K562 (cell line): ENCODE data around the gene HEPHL1. TPM values are rescaled to one million over a fixed set of nuclear protein-coding genes. Genes with fewer than 3 reads are reported as not detected.

Experiments
- ATAC-seq: fragments of 200-7000 bp; cut with Tn5 transposase; 3 replicates; pipeline ENCODE4 v1.9.1; 2020; ENCODE audit warnings: moderate library complexity
- BruUV-seq: library from RNA; stranded (reverse); fragments of 400-500 nt; replicated peaks from 2 replicates; lab custom pipeline; 2021; lab: Mats Ljungman, UMichigan
- CTCF ChIA-PET: fragments of 300-600 bp; formaldehyde crosslinking; extraction: SDS; loops from one replicate; lab custom pipeline; 2021; ENCODE audit warnings: low intra/inter-chr PET ratio; lab: Yijun Ruan, JAX
- POLR2A ChIA-PET: fragments of 300-600, 350-650 bp; sonication (Branson Sonifier 250); formaldehyde crosslinking; extraction: SDS; loops from one replicate; lab custom pipeline; 2021; ENCODE audit warnings: antibody characterized with exemption, inconsistent platforms; lab: Yijun Ruan, JAX
- DNase-seq, 4 experiments: peaks; one replicate each; pipeline versions ENCODE4 v3.0.0 to v3.0.0-alpha.2; 2011 to 2018; ENCODE audit warnings: low spot score in 3 of 4, mixed read lengths in 3 of 4; ENCODE audit errors: extremely low read depth in 1 of 4
- FAIRE-seq: peaks from 2 replicates; lab custom pipeline; 2011; peaks lifted over from hg19 to GRCh38; lab: Jason Lieb, UNC
- H2AFZ ChIP-seq: 2 replicates; pipeline ENCODE4 v1.6.0; 2011; ENCODE audit warnings: low read depth, low read length, control low read depth, inconsistent platforms
- H3K27ac ChIP-seq: fragments of 200-600 bp; 3 replicates; pipeline ENCODE4 v1.8.0; 2011; ENCODE audit warnings: low read depth, mild to moderate bottlenecking, control low read depth, inconsistent platforms, low read length, moderate library complexity, mixed read lengths; ENCODE audit errors: extremely low read depth
- H3K27me3 ChIP-seq, 2 experiments: fragments of 300-600 bp in 1 of 2; 2 replicates in 1 of 2; 3 replicates in 1 of 2; pipeline versions ENCODE4 v1.6.0 to v1.8.0; 2011; ENCODE audit warnings: inconsistent platforms in 2 of 2, low read length in 2 of 2, mild to moderate bottlenecking in 1 of 2, mixed read lengths in 1 of 2, moderate library complexity in 1 of 2; ENCODE audit not compliant: control insufficient read depth in 2 of 2, insufficient read depth in 2 of 2
- H3K36me3 ChIP-seq: fragments of 300-600 bp; 3 replicates; pipeline ENCODE4 v1.8.0; 2011; ENCODE audit warnings: mild to moderate bottlenecking, low read length, inconsistent platforms; ENCODE audit not compliant: control insufficient read depth, insufficient read depth
- H3K4me1 ChIP-seq, 2 experiments: fragments of 200-600 bp in 1 of 2; replicated peaks in 1 of 2; 2 replicates in 1 of 2; 3 replicates in 1 of 2; pipeline versions ENCODE4 v1.5.1 to v1.8.0; 2011; ENCODE audit warnings: inconsistent platforms in 2 of 2, low read length in 2 of 2, mild to moderate bottlenecking in 1 of 2, mixed read lengths in 1 of 2, moderate library complexity in 1 of 2; ENCODE audit not compliant: control insufficient read depth in 2 of 2, insufficient read depth in 2 of 2
- H3K4me2 ChIP-seq: 2 replicates; pipeline ENCODE4 v1.6.1; 2011; ENCODE audit warnings: low read length, control low read depth, inconsistent platforms, mixed read lengths; ENCODE audit not compliant: insufficient read depth
- H3K4me3 ChIP-seq: fragments of 200-600 bp; sonication (generic), shearing (Covaris generic); 2 replicates; pipeline ENCODE4 v1.5.1; 2016; ENCODE audit warnings: control low read depth, inconsistent platforms
- H3K79me2 ChIP-seq: fragments of 200-600 bp; 3 replicates; pipeline ENCODE4 v1.8.0; 2011; ENCODE audit warnings: low read length, inconsistent platforms; ENCODE audit not compliant: control insufficient read depth, insufficient read depth
- H3K9ac ChIP-seq, 2 experiments: 2 replicates each; pipeline versions ENCODE4 v1.6.0 to v1.6.1; 2011; ENCODE audit warnings: low read depth in 2 of 2, low read length in 2 of 2, control low read depth in 1 of 2, inconsistent platforms in 1 of 2, mild to moderate bottlenecking in 1 of 2, mixed read lengths in 1 of 2; ENCODE audit not compliant: insufficient read depth in 1 of 2
- H3K9me1 ChIP-seq: one replicate; pipeline ENCODE4 v1.6.0; 2011; ENCODE audit warnings: inconsistent platforms, mild to moderate bottlenecking, low read length, moderate library complexity; ENCODE audit not compliant: control insufficient read depth, insufficient read depth
- H3K9me3 ChIP-seq: replicated peaks from 2 replicates; pipeline ENCODE4 v1.5.1; 2011; ENCODE audit warnings: low read depth, low read length, inconsistent platforms; ENCODE audit not compliant: control insufficient read depth, insufficient read depth
- H4K20me1 ChIP-seq: replicated peaks from 2 replicates; pipeline ENCODE4 v1.6.1; 2011; ENCODE audit warnings: low read length, inconsistent platforms, mixed read lengths; ENCODE audit not compliant: control insufficient read depth, insufficient read depth
- KLF16 ChIP-seq: IDR thresholded peaks from 2 replicates; pipeline ENCODE4 v1.6.1; 2016; ENCODE audit warnings: antibody characterized with exemption
- MEIS2 ChIP-seq: fragments of 450-650 bp; IDR thresholded peaks from 2 replicates; pipeline ENCODE4 v1.6.1; 2014; ENCODE audit warnings: mild to moderate bottlenecking; ENCODE audit not compliant: partially characterized antibody
- OTX1 ChIP-seq: fragments of 450-650 bp; formaldehyde crosslinking; IDR thresholded peaks from 2 replicates; pipeline ENCODE4 v1.4.0; 2022; ENCODE audit warnings: mild to moderate bottlenecking
- ZMIZ1 ChIP-seq, 2 experiments: fragments of 150-350 bp in 1 of 2; IDR thresholded peaks; 2 replicates each; pipeline ENCODE4 v1.6.1; 2012 to 2016; ENCODE audit warnings: low read depth in 2 of 2, low read length in 2 of 2, mild to moderate bottlenecking in 1 of 2, moderate library complexity in 1 of 2
- WGBS: fragments of 100-300 bp; shearing (Covaris generic); methylation state at CpG from one replicate; pipeline ENCODE4 v1.1.6; 2016; ENCODE audit warnings: low coverage, mixed read lengths; ENCODE audit not compliant: insufficient coverage; ENCODE audit errors: missing lambda C conversion rate; 5-methylcytosine and 5-hydroxymethylcytosine counted together
- in situ Hi-C: fragments of 300-500 bp; cut with MboI; formaldehyde crosslinking; loops from 4 replicates; pipeline ENCODE4 v1.15.0; 2018; ENCODE audit warnings: inconsistent platforms, mixed read lengths
- intact Hi-C: fragments of 100-400 bp; cut with micrococcal nuclease; formaldehyde crosslinking; loops from 2 replicates; pipeline ENCODE4 v1.14.2; 2022
- polyA plus RNA-seq, 8 experiments: library from polyadenylated mRNA; depleted of rRNA in 4 of 8; stranded (reverse) in 5 of 8; unstranded in 3 of 8; fragments of >200 nt; fragmentation: Nextera tagmentation in 2 of 8; fragmentation: Illumina TruSeq in 1 of 8; extraction: Ambion mirVana in 2 of 8; extraction: Trizol in 1 of 8; gene quantifications; 2 replicates each; pipeline versions ENCODE4 v1.2.1 to v1.2.3, GENCODE V29; 2011 to 2014; ENCODE audit warnings: inconsistent platforms in 1 of 8, missing spikeins in 1 of 8
- total RNA-seq, 7 experiments: library from RNA; depleted of rRNA in 6 of 7; stranded (reverse); fragments of >200 nt in 6 of 7; fragmentation: Illumina TruSeq in 2 of 7; extraction: Trizol in 2 of 7; gene quantifications; 2 replicates each; pipeline versions ENCODE4 v1.2.1 to v1.2.3, GENCODE V29; 2011 to 2021; ENCODE audit warnings: low replicate concordance in 1 of 7
- TF ChIP-seq, protein P1 (sequence below), 2 experiments: IDR thresholded peaks in 1 of 2; conservative IDR thresholded peaks in 1 of 2; 2 replicates each; pipeline ENCODE4 v1.6.1; 2016; ENCODE audit warnings: low read depth in 2 of 2, mild to moderate bottlenecking in 1 of 2, missing compliant biosample characterization in 1 of 2, missing genetic modification characterization in 1 of 2, moderate library complexity in 1 of 2

The HEPHL1 gene
- total and polyA plus RNA-seq, 9 of the 15 experiments (the other 6 are each of a cell fraction or from before 2014, with no cell fraction given) = 0.01 TPM; not detected in 8

GRCh38 chr11:94023856-94024255 is 2.7 kb downstream of the HEPHL1 start (continued):
- TF ChIP-seq ZMIZ1 (IDR thresholded peaks at IDR 0.05; ENCODE audit: low read depth in 2 of 2, low read length in 2 of 2) (no peak), KLF16 (no peak)

- 7% methylated on average over 2 of the region's 2 CpGs for WGBS
- BruUV-seq = no TSS peak
- FAIRE-seq = no peak
Observed at GRCh38 chr11:94024547-94024946, 3.4 kb downstream of the HEPHL1 start.

More at GRCh38 chr11:94024547-94024946, 3.4 kb downstream of the HEPHL1 start:
- peak overlapping the region; percentile 8; the same call in 1 of the 2 replicates for H3K4me2 ChIP-seq
- no peaks in the 10 kb centered on the region for H4K20me1 ChIP-seq
- intact Hi-C loops = loop anchor here (5.0 to 10.0 kb wide), 2 partner anchors 52 to 100 kb away; no protein-coding TSS in a partner anchor
- in situ Hi-C loops = no loop called here
- H3K36me3 ChIP-seq = no peaks in the 10 kb centered on the region
- ChIA-PET CTCF (no interaction called here), POLR2A (no interaction called here)
- no peak overlapping the region for H3K4me3 ChIP-seq
- no peak for DNase-seq
- TF ChIP-seq, protein P1, sequence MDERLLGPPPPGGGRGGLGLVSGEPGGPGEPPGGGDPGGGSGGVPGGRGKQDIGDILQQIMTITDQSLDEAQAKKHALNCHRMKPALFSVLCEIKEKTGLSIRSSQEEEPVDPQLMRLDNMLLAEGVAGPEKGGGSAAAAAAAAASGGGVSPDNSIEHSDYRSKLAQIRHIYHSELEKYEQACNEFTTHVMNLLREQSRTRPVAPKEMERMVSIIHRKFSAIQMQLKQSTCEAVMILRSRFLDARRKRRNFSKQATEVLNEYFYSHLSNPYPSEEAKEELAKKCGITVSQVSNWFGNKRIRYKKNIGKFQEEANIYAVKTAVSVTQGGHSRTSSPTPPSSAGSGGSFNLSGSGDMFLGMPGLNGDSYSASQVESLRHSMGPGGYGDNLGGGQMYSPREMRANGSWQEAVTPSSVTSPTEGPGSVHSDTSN (CRISPR knock-in tag; IDR thresholded peaks at IDR 0.05; ENCODE audit: low read depth) = no peak
- TF ChIP-seq, protein P1 (tag; conservative IDR thresholded peaks at IDR 0.05; ENCODE audit: low read depth) = 0 out of 2 replicates have a peak, but pooled peaks have one; percentile 26
- TF ChIP-seq OTX1 (CRISPR knock-in tag) (no peak), MEIS2 (peak; percentile 62)
- TF ChIP-seq, all 486 proteins: peak for 2
- H3K4me1 ChIP-seq = peaks cover 0 to 5% of the 10 kb centered on the region in 2 experiments; a peak in 3 of 5 replicates
- no peak overlapping the region for H2AFZ ChIP-seq
- no peaks in the 10 kb centered on the region for H3K9me1 ChIP-seq
- no peaks in the 10 kb centered on the region for H3K27me3 ChIP-seq
- no peaks in the 10 kb centered on the region for H3K79me2 ChIP-seq
- no peaks in the 10 kb centered on the region for H3K9me3 ChIP-seq
- H3K9ac ChIP-seq = no peak overlapping the region
- no peak overlapping the region for H3K27ac ChIP-seq
- peak; percentile 50; the same call in 2 of the 3 replicates for ATAC-seq
